GM12874 (cell line): ENCODE measurements around the gene PNKD.

Experiments used
- CTCF ChIP-seq: IDR thresholded peaks from 2 replicates; pipeline ENCODE4 v1.5.1; 2011; ENCODE audit warnings: low read depth, mild to moderate bottlenecking, control low read depth, low read length, moderate library complexity; ENCODE audit not compliant: insufficient read depth

The PNKD gene

GRCh38 chr2:218276986-218277755 lies 6.9 kb downstream of the PNKD start:
- no peak for TF ChIP-seq CTCF

- TF ChIP-seq CTCF, result no peak
Observed at GRCh38 chr2:218277921-218278320, 7.6 kb downstream of the PNKD start.

- no peak for TF ChIP-seq CTCF
Observed at GRCh38 chr2:218278531-218279360, 8.4 kb downstream of the PNKD start.

GRCh38 chr2:218280260-218280870 lies 10.0 kb downstream of the PNKD start:
- no peak for TF ChIP-seq CTCF

GRCh38 chr2:218281449-218281848 lies 11.1 kb downstream of the PNKD start:
- TF ChIP-seq CTCF, result no peak

- no peak for TF ChIP-seq CTCF
Observed at GRCh38 chr2:218282173-218282991, 12.1 kb downstream of the PNKD start.
